DND-41 (cell line): ENCODE results near the gene LINC01488.

ENCODE experiments used
- ATAC-seq: fragments of 200-7000 bp; cut with Tn5 transposase; 3 replicates; pipeline ENCODE4 v1.9.1; 2021; ENCODE audit warnings: low read depth; ENCODE audit not compliant: insufficient read depth
- DNase-seq: peaks from one replicate; pipeline ENCODE4 v3.0.0-alpha.2; 2020
- H2AFZ ChIP-seq: 2 replicates; pipeline ENCODE4 v1.6.0; 2012; ENCODE audit warnings: low read depth, low read length
- H3K27ac ChIP-seq: 2 replicates; pipeline ENCODE4 v1.5.1; 2012; ENCODE audit warnings: low read length, inconsistent platforms
- H3K27me3 ChIP-seq: fragments of 200-600 bp; sonication (generic); 2 replicates; pipeline ENCODE4 v1.6.0; 2012; ENCODE audit warnings: low read length, mild to moderate bottlenecking, inconsistent platforms; ENCODE audit not compliant: insufficient read depth, poor library complexity
- H3K36me3 ChIP-seq: 2 replicates; pipeline ENCODE4 v1.5.1; 2012; ENCODE audit warnings: low read length, inconsistent platforms; ENCODE audit not compliant: insufficient read depth
- H3K4me1 ChIP-seq: 2 replicates; pipeline ENCODE4 v1.5.1; 2012; ENCODE audit warnings: mild to moderate bottlenecking, low read length; ENCODE audit not compliant: insufficient read depth
- H3K4me2 ChIP-seq: 2 replicates; pipeline ENCODE4 v1.6.0; 2012; ENCODE audit warnings: mild to moderate bottlenecking, moderate library complexity, low read length, inconsistent platforms; ENCODE audit not compliant: insufficient read depth
- H3K4me3 ChIP-seq, 2 experiments: fragments of 200-600 bp in 1 of 2; shearing (Covaris generic) in 1 of 2; 2 replicates each; pipeline ENCODE4 v1.5.1; 2012 to 2016; ENCODE audit warnings: inconsistent platforms in 2 of 2, low read length in 2 of 2, mild to moderate bottlenecking in 2 of 2, low read depth in 1 of 2, moderate library complexity in 1 of 2
- H3K79me2 ChIP-seq: 2 replicates; pipeline ENCODE4 v1.6.0; 2012; ENCODE audit warnings: low read length, inconsistent platforms; ENCODE audit not compliant: insufficient read depth
- H3K9ac ChIP-seq: 2 replicates; pipeline ENCODE4 v1.6.0; 2012; ENCODE audit warnings: low read depth, mild to moderate bottlenecking, inconsistent platforms, low read length, moderate library complexity
- H3K9me3 ChIP-seq: 2 replicates; pipeline ENCODE4 v1.5.1; 2012; ENCODE audit warnings: low read length, moderate library complexity, mild to moderate bottlenecking, inconsistent platforms; ENCODE audit not compliant: insufficient read depth, severe bottlenecking
- H4K20me1 ChIP-seq: 2 replicates; pipeline ENCODE4 v1.6.0; 2012; ENCODE audit warnings: low read length; ENCODE audit not compliant: insufficient read depth
- EZH2 ChIP-seq: IDR thresholded peaks from 3 replicates; pipeline ENCODE4 v1.6.1; 2012; ENCODE audit warnings: borderline replicate concordance, low read depth, mild to moderate bottlenecking, moderate library complexity, low read length, inconsistent platforms; ENCODE audit not compliant: severe bottlenecking
- TF ChIP-seq, protein P1 (sequence below): IDR thresholded peaks from 2 replicates; pipeline ENCODE4 v1.5.1; 2012; ENCODE audit warnings: borderline replicate concordance, low read length, moderate library complexity, mild to moderate bottlenecking; ENCODE audit not compliant: poor library complexity, severe bottlenecking; ENCODE audit errors: extremely low read depth

The LINC01488 gene

DNA sequence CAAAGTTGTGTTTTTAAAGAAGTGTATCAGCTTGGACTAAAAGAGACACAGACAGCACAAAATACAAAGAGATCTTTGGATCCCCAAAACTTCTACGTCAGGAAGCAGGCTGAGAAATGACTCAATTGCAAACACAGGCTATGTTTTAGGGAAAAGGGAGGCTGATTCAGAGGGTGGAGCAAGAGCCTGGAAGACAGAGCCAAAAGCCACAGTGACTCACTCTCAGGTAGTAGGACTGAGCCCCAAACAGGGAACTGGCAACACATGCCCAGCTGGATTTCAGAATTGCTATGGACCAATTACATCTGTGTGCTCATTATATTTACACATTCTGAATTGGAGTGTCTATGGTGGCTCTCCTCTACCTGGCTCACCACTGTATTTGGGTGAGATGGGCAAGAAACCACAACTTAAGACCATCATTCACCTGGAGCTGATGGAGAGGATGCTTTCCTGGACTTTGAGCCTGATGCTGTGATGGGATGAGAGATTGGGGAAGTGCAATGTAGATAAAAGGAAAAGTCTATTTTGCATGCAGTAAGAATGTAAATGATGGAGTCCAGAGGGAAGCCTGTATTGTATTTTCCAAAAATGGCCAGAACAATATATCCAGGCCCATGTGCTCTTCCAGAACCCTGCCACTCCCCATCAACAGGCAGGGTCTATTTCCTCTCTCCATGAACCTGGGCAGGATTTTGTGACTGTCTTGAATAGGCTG, 20.8 kb upstream of the LINC01488 start:
- Histone ChIP-seq H3K79me2 (no peaks in the 10 kb centered on the region), H3K4me1 (no peaks in the 10 kb centered on the region), H3K27ac (no peak overlapping the region), H3K36me3 (no peaks in the 10 kb centered on the region), H3K9ac (no peak overlapping the region), H3K4me3 (no peak overlapping the region), H2AFZ (no peak overlapping the region), H3K4me2 (no peak overlapping the region), H3K27me3 (no peaks in the 10 kb centered on the region), H4K20me1 (peaks cover 2% of the 10 kb centered on the region; the same call in 1 of the 2 replicates), H3K9me3 (peaks cover 14% of the 10 kb centered on the region)
- ATAC-seq (no peak), DNase-seq (no peak)
- TF ChIP-seq, protein P1, sequence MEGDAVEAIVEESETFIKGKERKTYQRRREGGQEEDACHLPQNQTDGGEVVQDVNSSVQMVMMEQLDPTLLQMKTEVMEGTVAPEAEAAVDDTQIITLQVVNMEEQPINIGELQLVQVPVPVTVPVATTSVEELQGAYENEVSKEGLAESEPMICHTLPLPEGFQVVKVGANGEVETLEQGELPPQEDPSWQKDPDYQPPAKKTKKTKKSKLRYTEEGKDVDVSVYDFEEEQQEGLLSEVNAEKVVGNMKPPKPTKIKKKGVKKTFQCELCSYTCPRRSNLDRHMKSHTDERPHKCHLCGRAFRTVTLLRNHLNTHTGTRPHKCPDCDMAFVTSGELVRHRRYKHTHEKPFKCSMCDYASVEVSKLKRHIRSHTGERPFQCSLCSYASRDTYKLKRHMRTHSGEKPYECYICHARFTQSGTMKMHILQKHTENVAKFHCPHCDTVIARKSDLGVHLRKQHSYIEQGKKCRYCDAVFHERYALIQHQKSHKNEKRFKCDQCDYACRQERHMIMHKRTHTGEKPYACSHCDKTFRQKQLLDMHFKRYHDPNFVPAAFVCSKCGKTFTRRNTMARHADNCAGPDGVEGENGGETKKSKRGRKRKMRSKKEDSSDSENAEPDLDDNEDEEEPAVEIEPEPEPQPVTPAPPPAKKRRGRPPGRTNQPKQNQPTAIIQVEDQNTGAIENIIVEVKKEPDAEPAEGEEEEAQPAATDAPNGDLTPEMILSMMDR, result no peak
- TF ChIP-seq EZH2, result no peak

DNA sequence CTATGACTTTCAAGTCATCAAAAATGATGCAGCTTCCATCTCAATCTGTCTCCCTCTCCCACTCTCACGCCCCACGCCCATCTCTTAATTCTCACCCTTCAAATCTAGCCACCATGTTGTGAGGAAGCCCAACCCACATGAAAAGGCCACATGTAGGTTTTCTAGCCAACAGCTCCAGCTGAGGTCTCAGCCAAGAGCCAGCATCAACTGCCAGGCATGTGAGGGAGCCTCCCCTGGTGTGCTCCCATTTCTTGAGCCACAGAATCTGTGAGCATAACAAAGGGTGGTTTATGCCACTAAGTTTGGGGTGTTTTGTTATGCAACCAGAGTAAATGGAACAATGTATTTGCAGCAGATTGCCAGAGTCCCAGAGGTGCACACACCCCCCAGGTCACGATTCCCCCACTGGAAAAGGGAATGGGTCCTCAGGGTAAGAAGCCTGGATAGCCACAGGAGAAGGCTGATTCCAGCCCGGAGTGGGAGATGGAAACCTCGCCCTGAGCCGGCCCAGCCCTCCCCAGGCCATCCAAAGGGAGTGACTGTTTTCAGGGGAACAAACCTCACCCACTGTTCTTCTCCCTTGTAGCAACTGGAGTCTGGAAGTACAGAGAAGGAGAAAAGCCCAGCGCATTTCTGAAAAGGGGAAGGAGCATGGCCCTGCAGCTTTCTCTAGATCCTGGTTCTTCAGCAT, 20.0 kb upstream of the LINC01488 start:
- H3K79me2 ChIP-seq, result no peaks in the 10 kb centered on the region
- no peak overlapping the region for H2AFZ ChIP-seq
- ATAC-seq (no peak), DNase-seq (no peak)
- H3K4me2 ChIP-seq, result no peak overlapping the region
- TF ChIP-seq, protein P1, result no peak
- no peak for TF ChIP-seq EZH2
- peaks cover 14% of the 10 kb centered on the region for H3K9me3 ChIP-seq
- no peak overlapping the region for H3K4me3 ChIP-seq
- H3K4me1 ChIP-seq, result no peaks in the 10 kb centered on the region
- peaks cover 2% of the 10 kb centered on the region; the same call in 1 of the 2 replicates for H4K20me1 ChIP-seq
- no peak overlapping the region for H3K9ac ChIP-seq
- H3K27ac ChIP-seq, result no peak overlapping the region
- H3K36me3 ChIP-seq, result no peaks in the 10 kb centered on the region
- no peaks in the 10 kb centered on the region for H3K27me3 ChIP-seq

DNA sequence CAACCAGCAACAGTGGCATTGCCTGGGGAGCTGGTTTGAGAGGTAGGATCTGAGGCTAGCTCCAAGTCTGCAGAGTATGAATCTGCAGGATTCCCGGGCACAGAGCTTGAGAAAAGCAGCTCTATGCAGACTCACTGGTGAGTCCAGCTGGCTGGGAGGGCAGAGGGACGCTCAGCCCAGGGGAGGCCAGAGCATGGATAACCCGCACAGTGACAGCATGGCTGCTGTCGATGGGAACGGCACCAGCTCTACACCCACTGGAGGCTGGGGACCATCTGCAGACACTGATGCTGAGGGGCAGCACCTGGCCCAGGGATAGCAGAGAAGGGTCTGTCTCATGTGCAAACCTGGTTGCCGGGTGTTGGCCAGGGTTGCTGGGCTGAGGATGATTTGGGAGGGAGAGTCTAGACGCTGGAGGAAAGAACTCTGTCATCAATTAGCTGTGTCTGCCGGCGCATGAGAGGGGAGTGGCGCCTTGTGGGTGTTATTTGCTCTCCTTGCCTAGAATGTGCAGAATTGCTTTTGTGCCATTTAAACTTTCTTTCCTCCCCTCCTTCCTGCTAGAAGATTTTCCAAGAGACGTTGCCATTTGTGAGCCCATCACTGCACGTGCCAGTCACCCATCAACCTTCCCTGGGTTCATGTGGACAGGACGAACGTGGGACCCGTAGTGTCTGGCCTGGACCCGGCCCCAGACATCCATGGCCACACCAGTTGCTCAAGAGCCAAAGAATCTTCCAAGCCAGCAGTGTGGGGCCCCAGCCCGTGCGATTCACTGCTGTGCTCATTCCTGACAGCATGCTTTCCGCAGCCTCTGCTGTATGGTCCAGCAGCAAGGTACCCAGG, 19.1 kb upstream of the LINC01488 start:
- H3K4me2 ChIP-seq, result no peak overlapping the region
- H3K79me2 ChIP-seq, result no peaks in the 10 kb centered on the region

More for the DNA sequence above, 19.1 kb upstream of the LINC01488 start:
- Histone ChIP-seq H3K9me3 (peaks cover 9% of the 10 kb centered on the region), H4K20me1 (peaks cover 2% of the 10 kb centered on the region; the same call in 1 of the 2 replicates), H3K36me3 (no peaks in the 10 kb centered on the region), H3K9ac (no peak overlapping the region), H3K27me3 (no peaks in the 10 kb centered on the region), H2AFZ (no peak overlapping the region), H3K4me3 (no peak overlapping the region), H3K27ac (no peak overlapping the region), H3K4me1 (no peaks in the 10 kb centered on the region)
- TF ChIP-seq EZH2, result no peak
- TF ChIP-seq, protein P1, result no peak
- ATAC-seq (no peak), DNase-seq (no peak)
